ENCODE data around the gene EOMES.

- TF ChIP-seq CTCF (IDR thresholded peaks at IDR 0.05) (no peak), POLR2A (IDR thresholded peaks at IDR 0.05) (no peak)
These were observed 5.8 kb downstream of the EOMES start for GRCh38 chr3:27716309-27716708.
